ENCODE measurements around the gene PRUNE1. TPM values are rescaled to one million over a fixed set of nuclear protein-coding genes. Genes with fewer than 3 reads are reported as not detected.

The PRUNE1 gene
- total RNA-seq, 1 experiment from 2014 or later: 24.5 TPM

DNA sequence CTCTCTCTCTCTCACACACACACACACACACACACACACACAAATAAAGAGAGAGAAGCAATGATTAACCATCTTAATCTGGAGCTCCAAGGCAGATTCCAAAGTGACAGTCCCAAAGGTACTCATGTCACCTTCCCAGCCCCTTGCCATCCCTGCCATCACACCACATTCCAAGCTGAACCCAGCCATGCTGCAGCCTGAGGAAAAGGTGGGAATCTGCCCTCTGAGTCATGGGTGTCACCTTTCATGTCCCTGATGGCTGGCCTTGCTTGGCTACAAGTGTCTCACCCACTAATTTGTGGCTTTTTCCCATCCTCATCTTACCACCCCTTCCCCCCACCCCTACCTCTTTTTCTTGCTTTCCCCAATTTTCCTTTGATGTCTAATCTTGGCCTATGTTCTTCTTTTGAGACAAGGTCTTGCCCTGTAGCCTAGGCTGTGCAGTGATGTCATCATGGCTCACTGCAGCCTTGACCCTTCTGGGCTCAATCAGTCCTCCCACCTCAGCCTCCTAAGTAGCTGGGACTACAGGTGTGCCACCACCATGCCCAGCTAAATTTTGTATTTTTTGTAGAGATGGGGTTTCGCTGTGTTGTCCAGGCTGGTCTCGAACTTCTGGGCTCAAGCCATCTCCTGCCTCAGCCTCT lies 22.9 kb upstream of the PRUNE1 start (continued):
- TF ChIP-seq FOXJ3 (CRISPR knock-in tag; IDR thresholded peaks at IDR 0.05; ENCODE audit: borderline replicate concordance) (no peak), NFYB (CRISPR knock-in tag; conservative IDR thresholded peaks at IDR 0.05; ENCODE audit: low read depth) (no peak), ZNF396 (CRISPR knock-in tag; IDR thresholded peaks at IDR 0.05; ENCODE audit: borderline replicate concordance) (no peak), ZNF263 (CRISPR knock-in tag; IDR thresholded peaks at IDR 0.05; ENCODE audit: low read depth) (no peak), RELA (CRISPR knock-in tag; IDR thresholded peaks at IDR 0.05; ENCODE audit: borderline replicate concordance) (no peak)

DNA sequence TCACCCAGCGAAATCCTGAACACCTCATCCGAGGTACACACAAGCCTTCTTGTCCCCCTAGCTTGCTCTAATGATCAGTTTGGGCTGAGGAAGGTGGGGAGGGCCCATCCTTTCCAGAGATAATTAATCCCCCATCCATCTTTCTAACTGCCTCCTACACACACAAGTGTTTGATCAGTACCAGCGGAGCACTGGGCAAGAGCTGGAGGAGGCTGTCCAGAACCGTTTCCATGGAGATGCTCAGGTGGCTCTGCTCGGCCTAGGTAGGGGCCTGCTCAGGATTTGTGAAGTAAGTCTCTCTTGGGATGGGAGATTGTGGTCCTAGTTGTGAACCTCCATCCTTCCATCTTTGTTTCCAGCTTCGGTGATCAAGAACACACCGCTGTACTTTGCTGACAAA lies 20.3 kb upstream of the PRUNE1 start:
- TF ChIP-seq, protein P1, sequence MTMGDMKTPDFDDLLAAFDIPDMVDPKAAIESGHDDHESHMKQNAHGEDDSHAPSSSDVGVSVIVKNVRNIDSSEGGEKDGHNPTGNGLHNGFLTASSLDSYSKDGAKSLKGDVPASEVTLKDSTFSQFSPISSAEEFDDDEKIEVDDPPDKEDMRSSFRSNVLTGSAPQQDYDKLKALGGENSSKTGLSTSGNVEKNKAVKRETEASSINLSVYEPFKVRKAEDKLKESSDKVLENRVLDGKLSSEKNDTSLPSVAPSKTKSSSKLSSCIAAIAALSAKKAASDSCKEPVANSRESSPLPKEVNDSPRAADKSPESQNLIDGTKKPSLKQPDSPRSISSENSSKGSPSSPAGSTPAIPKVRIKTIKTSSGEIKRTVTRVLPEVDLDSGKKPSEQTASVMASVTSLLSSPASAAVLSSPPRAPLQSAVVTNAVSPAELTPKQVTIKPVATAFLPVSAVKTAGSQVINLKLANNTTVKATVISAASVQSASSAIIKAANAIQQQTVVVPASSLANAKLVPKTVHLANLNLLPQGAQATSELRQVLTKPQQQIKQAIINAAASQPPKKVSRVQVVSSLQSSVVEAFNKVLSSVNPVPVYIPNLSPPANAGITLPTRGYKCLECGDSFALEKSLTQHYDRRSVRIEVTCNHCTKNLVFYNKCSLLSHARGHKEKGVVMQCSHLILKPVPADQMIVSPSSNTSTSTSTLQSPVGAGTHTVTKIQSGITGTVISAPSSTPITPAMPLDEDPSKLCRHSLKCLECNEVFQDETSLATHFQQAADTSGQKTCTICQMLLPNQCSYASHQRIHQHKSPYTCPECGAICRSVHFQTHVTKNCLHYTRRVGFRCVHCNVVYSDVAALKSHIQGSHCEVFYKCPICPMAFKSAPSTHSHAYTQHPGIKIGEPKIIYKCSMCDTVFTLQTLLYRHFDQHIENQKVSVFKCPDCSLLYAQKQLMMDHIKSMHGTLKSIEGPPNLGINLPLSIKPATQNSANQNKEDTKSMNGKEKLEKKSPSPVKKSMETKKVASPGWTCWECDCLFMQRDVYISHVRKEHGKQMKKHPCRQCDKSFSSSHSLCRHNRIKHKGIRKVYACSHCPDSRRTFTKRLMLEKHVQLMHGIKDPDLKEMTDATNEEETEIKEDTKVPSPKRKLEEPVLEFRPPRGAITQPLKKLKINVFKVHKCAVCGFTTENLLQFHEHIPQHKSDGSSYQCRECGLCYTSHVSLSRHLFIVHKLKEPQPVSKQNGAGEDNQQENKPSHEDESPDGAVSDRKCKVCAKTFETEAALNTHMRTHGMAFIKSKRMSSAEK (CRISPR knock-in tag; IDR thresholded peaks at IDR 0.05; ENCODE audit: borderline replicate concordance): no peak
- TF ChIP-seq SP1 (CRISPR knock-in tag; conservative IDR thresholded peaks at IDR 0.05) (no peak), MXD4 (CRISPR knock-in tag; IDR thresholded peaks at IDR 0.05; ENCODE audit: borderline replicate concordance) (no peak), ATF1 (CRISPR knock-in tag; IDR thresholded peaks at IDR 0.05) (no peak), ZNF232 (CRISPR knock-in tag; IDR thresholded peaks at IDR 0.05) (no peak), TCF7 (CRISPR knock-in tag; IDR thresholded peaks at IDR 0.05; ENCODE audit: low read depth) (no peak), ZNF317 (CRISPR knock-in tag; IDR thresholded peaks at IDR 0.05; ENCODE audit: borderline replicate concordance, low read depth) (no peak), IRF2 (CRISPR knock-in tag; IDR thresholded peaks at IDR 0.05; ENCODE audit: borderline replicate concordance, low read depth) (no peak), GRHL2 (CRISPR knock-in tag; IDR thresholded peaks at IDR 0.05; ENCODE audit: insufficient replicate concordance, severe bottlenecking) (no peak), ZNF416 (CRISPR knock-in tag; IDR thresholded peaks at IDR 0.05) (no peak), NFYB (CRISPR knock-in tag; conservative IDR thresholded peaks at IDR 0.05; ENCODE audit: low read depth) (no peak), GTF2I (CRISPR knock-in tag; conservative IDR thresholded peaks at IDR 0.05) (no peak), ZNF671 (CRISPR knock-in tag; IDR thresholded peaks at IDR 0.05) (no peak)
- TF ChIP-seq, protein P2, sequence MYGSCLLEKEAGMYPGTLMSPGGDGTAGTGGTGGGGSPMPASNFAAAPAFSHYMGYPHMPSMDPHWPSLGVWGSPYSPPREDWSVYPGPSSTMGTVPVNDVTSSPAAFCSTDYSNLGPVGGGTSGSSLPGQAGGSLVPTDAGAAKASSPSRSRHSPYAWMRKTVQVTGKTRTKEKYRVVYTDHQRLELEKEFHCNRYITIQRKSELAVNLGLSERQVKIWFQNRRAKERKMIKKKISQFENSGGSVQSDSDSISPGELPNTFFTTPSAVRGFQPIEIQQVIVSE (CRISPR knock-in tag; IDR thresholded peaks at IDR 0.05; ENCODE audit: borderline replicate concordance): no peak
- TF ChIP-seq, protein P3, sequence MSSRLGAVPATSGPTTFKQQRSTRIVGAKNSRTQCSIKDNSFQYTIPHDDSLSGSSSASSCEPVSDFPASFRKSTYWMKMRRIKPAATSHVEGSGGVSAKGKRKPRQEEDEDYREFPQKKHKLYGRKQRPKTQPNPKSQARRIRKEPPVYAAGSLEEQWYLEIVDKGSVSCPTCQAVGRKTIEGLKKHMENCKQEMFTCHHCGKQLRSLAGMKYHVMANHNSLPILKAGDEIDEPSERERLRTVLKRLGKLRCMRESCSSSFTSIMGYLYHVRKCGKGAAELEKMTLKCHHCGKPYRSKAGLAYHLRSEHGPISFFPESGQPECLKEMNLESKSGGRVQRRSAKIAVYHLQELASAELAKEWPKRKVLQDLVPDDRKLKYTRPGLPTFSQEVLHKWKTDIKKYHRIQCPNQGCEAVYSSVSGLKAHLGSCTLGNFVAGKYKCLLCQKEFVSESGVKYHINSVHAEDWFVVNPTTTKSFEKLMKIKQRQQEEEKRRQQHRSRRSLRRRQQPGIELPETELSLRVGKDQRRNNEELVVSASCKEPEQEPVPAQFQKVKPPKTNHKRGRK (CRISPR knock-in tag; IDR thresholded peaks at IDR 0.05; ENCODE audit: borderline replicate concordance): no peak
- TF ChIP-seq, protein P4, sequence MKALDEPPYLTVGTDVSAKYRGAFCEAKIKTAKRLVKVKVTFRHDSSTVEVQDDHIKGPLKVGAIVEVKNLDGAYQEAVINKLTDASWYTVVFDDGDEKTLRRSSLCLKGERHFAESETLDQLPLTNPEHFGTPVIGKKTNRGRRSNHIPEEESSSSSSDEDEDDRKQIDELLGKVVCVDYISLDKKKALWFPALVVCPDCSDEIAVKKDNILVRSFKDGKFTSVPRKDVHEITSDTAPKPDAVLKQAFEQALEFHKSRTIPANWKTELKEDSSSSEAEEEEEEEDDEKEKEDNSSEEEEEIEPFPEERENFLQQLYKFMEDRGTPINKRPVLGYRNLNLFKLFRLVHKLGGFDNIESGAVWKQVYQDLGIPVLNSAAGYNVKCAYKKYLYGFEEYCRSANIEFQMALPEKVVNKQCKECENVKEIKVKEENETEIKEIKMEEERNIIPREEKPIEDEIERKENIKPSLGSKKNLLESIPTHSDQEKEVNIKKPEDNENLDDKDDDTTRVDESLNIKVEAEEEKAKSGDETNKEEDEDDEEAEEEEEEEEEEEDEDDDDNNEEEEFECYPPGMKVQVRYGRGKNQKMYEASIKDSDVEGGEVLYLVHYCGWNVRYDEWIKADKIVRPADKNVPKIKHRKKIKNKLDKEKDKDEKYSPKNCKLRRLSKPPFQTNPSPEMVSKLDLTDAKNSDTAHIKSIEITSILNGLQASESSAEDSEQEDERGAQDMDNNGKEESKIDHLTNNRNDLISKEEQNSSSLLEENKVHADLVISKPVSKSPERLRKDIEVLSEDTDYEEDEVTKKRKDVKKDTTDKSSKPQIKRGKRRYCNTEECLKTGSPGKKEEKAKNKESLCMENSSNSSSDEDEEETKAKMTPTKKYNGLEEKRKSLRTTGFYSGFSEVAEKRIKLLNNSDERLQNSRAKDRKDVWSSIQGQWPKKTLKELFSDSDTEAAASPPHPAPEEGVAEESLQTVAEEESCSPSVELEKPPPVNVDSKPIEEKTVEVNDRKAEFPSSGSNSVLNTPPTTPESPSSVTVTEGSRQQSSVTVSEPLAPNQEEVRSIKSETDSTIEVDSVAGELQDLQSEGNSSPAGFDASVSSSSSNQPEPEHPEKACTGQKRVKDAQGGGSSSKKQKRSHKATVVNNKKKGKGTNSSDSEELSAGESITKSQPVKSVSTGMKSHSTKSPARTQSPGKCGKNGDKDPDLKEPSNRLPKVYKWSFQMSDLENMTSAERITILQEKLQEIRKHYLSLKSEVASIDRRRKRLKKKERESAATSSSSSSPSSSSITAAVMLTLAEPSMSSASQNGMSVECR (CRISPR knock-in tag; IDR thresholded peaks at IDR 0.05; ENCODE audit: borderline replicate concordance): no peak
- Mint-ChIP-seq H3K4me1 (no peaks in the 10 kb centered on the region), H3K27ac (no peak overlapping the region), H3K36me3 (no peaks in the 10 kb centered on the region), H3K4me3 (no peak overlapping the region), H3K9me3 (no peaks in the 10 kb centered on the region), H3K27me3 (ENCODE audit: low read depth) (no peaks in the 10 kb centered on the region)
- ChIA-PET POLR2A (no interaction called here), CTCF (interaction anchor here (10.3 kb wide), 1 partner anchor 7 kb away, joined by 109 read pairs; no protein-coding TSS in a partner anchor)
- ATAC-seq (no peak), DNase-seq (ENCODE audit: low spot score) (no peak)
